Measurements from ENCODE around the gene CHD5.

CHD5 gene

GRCh38 chr1:6118415-6118814, 61.7 kb downstream of the CHD5 start:
- no peak overlapping the region for H3K4me3 ChIP-seq (ENCODE audit: low read length)
- TF ChIP-seq ZNF274 (IDR thresholded peaks at IDR 0.05; ENCODE audit: low read depth, low read length), result no peak

- H3K4me3 ChIP-seq (ENCODE audit: low read length), result no peak overlapping the region
- TF ChIP-seq ZNF274 (IDR thresholded peaks at IDR 0.05; ENCODE audit: low read depth, low read length), result no peak
Observed at GRCh38 chr1:6117624-6118023, 62.5 kb downstream of the CHD5 start.

- TF ChIP-seq ZNF274 (IDR thresholded peaks at IDR 0.05; ENCODE audit: low read depth, low read length), result no peak
- no peak overlapping the region for H3K4me3 ChIP-seq (ENCODE audit: low read length)
Observed at GRCh38 chr1:6117064-6117463, 63.1 kb downstream of the CHD5 start.

GRCh38 chr1:6116137-6116536, 64.0 kb downstream of the CHD5 start:
- H3K4me3 ChIP-seq (ENCODE audit: low read length), result no peak overlapping the region
- no peak for TF ChIP-seq ZNF274 (IDR thresholded peaks at IDR 0.05; ENCODE audit: low read depth, low read length)

GRCh38 chr1:6113745-6114144, 66.4 kb downstream of the CHD5 start:
- TF ChIP-seq ZNF274 (IDR thresholded peaks at IDR 0.05; ENCODE audit: low read depth, low read length), result no peak
- H3K4me3 ChIP-seq (ENCODE audit: low read length), result no peak overlapping the region

- TF ChIP-seq ZNF274 (IDR thresholded peaks at IDR 0.05; ENCODE audit: low read depth, low read length), result no peak
- no peak overlapping the region for H3K4me3 ChIP-seq (ENCODE audit: low read length)
Observed at GRCh38 chr1:6113116-6113515, 67.0 kb downstream of the CHD5 start.

GRCh38 chr1:6112690-6113005, 67.5 kb downstream of the CHD5 start:
- H3K4me3 ChIP-seq (ENCODE audit: low read length), result no peak overlapping the region
- TF ChIP-seq ZNF274 (IDR thresholded peaks at IDR 0.05; ENCODE audit: low read depth, low read length), result no peak

- TF ChIP-seq ZNF274 (IDR thresholded peaks at IDR 0.05; ENCODE audit: low read depth, low read length), result no peak
- no peak overlapping the region for H3K4me3 ChIP-seq (ENCODE audit: low read length)
Observed at GRCh38 chr1:6111991-6112689, 68.0 kb downstream of the CHD5 start.

- no peak for TF ChIP-seq ZNF274 (IDR thresholded peaks at IDR 0.05; ENCODE audit: low read depth, low read length)
- H3K4me3 ChIP-seq (ENCODE audit: low read length), result no peak overlapping the region
Observed at GRCh38 chr1:6111571-6111970, 68.5 kb downstream of the CHD5 start.

- H3K4me3 ChIP-seq (ENCODE audit: low read length), result no peak overlapping the region
- TF ChIP-seq ZNF274 (IDR thresholded peaks at IDR 0.05; ENCODE audit: low read depth, low read length), result no peak
Observed at GRCh38 chr1:6110326-6110725, 69.8 kb downstream of the CHD5 start.

- H3K4me3 ChIP-seq (ENCODE audit: low read length), result no peak overlapping the region
- TF ChIP-seq ZNF274 (IDR thresholded peaks at IDR 0.05; ENCODE audit: low read depth, low read length), result no peak
Observed at GRCh38 chr1:6109688-6110087, 70.4 kb downstream of the CHD5 start.

- TF ChIP-seq ZNF274 (IDR thresholded peaks at IDR 0.05; ENCODE audit: low read depth, low read length), result no peak
- no peak overlapping the region for H3K4me3 ChIP-seq (ENCODE audit: low read length)
Observed at GRCh38 chr1:6108937-6109614, 71.0 kb downstream of the CHD5 start.

GRCh38 chr1:6108476-6108875, 71.6 kb downstream of the CHD5 start:
- no peak for TF ChIP-seq ZNF274 (IDR thresholded peaks at IDR 0.05; ENCODE audit: low read depth, low read length)

GRCh38 chr1:6107409-6108356, 72.4 kb downstream of the CHD5 start:
- H3K4me3 ChIP-seq (ENCODE audit: low read length), result no peak overlapping the region
- no peak for TF ChIP-seq ZNF274 (IDR thresholded peaks at IDR 0.05; ENCODE audit: low read depth, low read length)

More at GRCh38 chr1:6108476-6108875, 71.6 kb downstream of the CHD5 start:
- no peak overlapping the region for H3K4me3 ChIP-seq (ENCODE audit: low read length)

GRCh38 chr1:6106977-6107376, 73.1 kb downstream of the CHD5 start:
- H3K4me3 ChIP-seq (ENCODE audit: low read length), result no peak overlapping the region
- TF ChIP-seq ZNF274 (IDR thresholded peaks at IDR 0.05; ENCODE audit: low read depth, low read length), result no peak
